ENCODE data around the gene SEZ6.

Gene SEZ6

GRCh38 chr17:29007456-29007855, 1.6 kb upstream of the SEZ6 start:
- H3K4me3 ChIP-seq (ENCODE audit: low read depth, low read length) = no peak overlapping the region

- no peak overlapping the region for H3K4me3 ChIP-seq (ENCODE audit: low read depth, low read length)
Measured at GRCh38 chr17:29004081-29004692, 1.6 kb downstream of the SEZ6 start.

- no peak overlapping the region for H3K4me3 ChIP-seq (ENCODE audit: low read depth, low read length)
Measured at GRCh38 chr17:29003289-29003688, 2.5 kb downstream of the SEZ6 start.

- no peak overlapping the region for H3K4me3 ChIP-seq (ENCODE audit: low read depth, low read length)
Measured at GRCh38 chr17:29002811-29003210, 3.0 kb downstream of the SEZ6 start.

- H3K4me3 ChIP-seq (ENCODE audit: low read depth, low read length) = no peak overlapping the region
Measured at GRCh38 chr17:29000973-29001372, 4.9 kb downstream of the SEZ6 start.

GRCh38 chr17:28999206-28999605, 6.6 kb downstream of the SEZ6 start:
- no peak overlapping the region for H3K4me3 ChIP-seq (ENCODE audit: low read depth, low read length)

GRCh38 chr17:28997806-28998205, 8.0 kb downstream of the SEZ6 start:
- H3K4me3 ChIP-seq (ENCODE audit: low read depth, low read length) = no peak overlapping the region

GRCh38 chr17:28996554-28997096, 9.2 kb downstream of the SEZ6 start:
- H3K4me3 ChIP-seq (ENCODE audit: low read depth, low read length) = no peak overlapping the region

- no peak overlapping the region for H3K4me3 ChIP-seq (ENCODE audit: low read depth, low read length)
Measured at GRCh38 chr17:28993645-28994426, 12.0 kb downstream of the SEZ6 start.

GRCh38 chr17:28992625-28993600, 12.9 kb downstream of the SEZ6 start:
- H3K4me3 ChIP-seq (ENCODE audit: low read depth, low read length) = no peak overlapping the region

- H3K4me3 ChIP-seq (ENCODE audit: low read depth, low read length) = no peak overlapping the region
Measured at GRCh38 chr17:28992185-28992584, 13.6 kb downstream of the SEZ6 start.

- no peak overlapping the region for H3K4me3 ChIP-seq (ENCODE audit: low read depth, low read length)
Measured at GRCh38 chr17:28991779-28992178, 14.1 kb downstream of the SEZ6 start.

- no peak overlapping the region for H3K4me3 ChIP-seq (ENCODE audit: low read depth, low read length)
Measured at GRCh38 chr17:28989028-28989427, 16.8 kb downstream of the SEZ6 start.

GRCh38 chr17:28988475-28988874, 17.4 kb downstream of the SEZ6 start:
- H3K4me3 ChIP-seq (ENCODE audit: low read depth, low read length) = no peak overlapping the region

GRCh38 chr17:28986714-28987655, 18.8 kb downstream of the SEZ6 start:
- H3K4me3 ChIP-seq (ENCODE audit: low read depth, low read length) = no peak overlapping the region

GRCh38 chr17:28985950-28986713, 19.7 kb downstream of the SEZ6 start:
- H3K4me3 ChIP-seq (ENCODE audit: low read depth, low read length) = no peak overlapping the region

- H3K4me3 ChIP-seq (ENCODE audit: low read depth, low read length) = no peak overlapping the region
Measured at GRCh38 chr17:28983286-28984230, 22.3 kb downstream of the SEZ6 start.

GRCh38 chr17:28982131-28982793, 23.6 kb downstream of the SEZ6 start:
- H3K4me3 ChIP-seq (ENCODE audit: low read depth, low read length) = no peak overlapping the region

Data from iPS-11a (cell line).